HFFc6 (cell line): ENCODE measurements around the gene CELA3B. TPM values are rescaled to one million over a fixed set of nuclear protein-coding genes. Genes with fewer than 3 reads are reported as not detected.

Source experiments
- DNase-seq: peaks from one replicate; pipeline ENCODE4 v3.0.0-alpha.2; 2018
- H3K27ac Mint-ChIP-seq: 2 replicates; pipeline ENCODE4 v1.8.0; 2020; ENCODE audit warnings: mild to moderate bottlenecking, mixed read lengths
- H3K27me3 Mint-ChIP-seq: 2 replicates; pipeline ENCODE4 v1.8.0; 2021; ENCODE audit warnings: mild to moderate bottlenecking, moderate library complexity, mixed read lengths; ENCODE audit not compliant: insufficient read depth
- H3K36me3 Mint-ChIP-seq: 2 replicates; pipeline ENCODE4 v1.8.0; 2021; ENCODE audit warnings: low read depth, mixed read lengths
- H3K4me1 Mint-ChIP-seq: 2 replicates; pipeline ENCODE4 v1.8.0; 2020; ENCODE audit warnings: low read depth, mixed read lengths
- H3K4me3 Mint-ChIP-seq: 2 replicates; pipeline ENCODE4 v1.8.0; 2020; ENCODE audit warnings: mild to moderate bottlenecking, moderate library complexity, mixed read lengths
- H3K9me3 Mint-ChIP-seq: 2 replicates; pipeline ENCODE4 v1.8.0; 2020; ENCODE audit warnings: mild to moderate bottlenecking, mixed read lengths
- total RNA-seq, 6 experiments: library from RNA; stranded (reverse); fragmentation: NEBNext Ultra II Directional; extraction: Animal tissue kit (Norgen Biotek cat#: 25700); gene quantifications; 2 replicates in 1 of 6; 3 replicates in 5 of 6; pipeline ENCODE4 v1.2.3, GENCODE V29; 2021
- TF ChIP-seq, protein P1 (sequence below): fragments of 200-600 bp; sonication (generic); IDR thresholded peaks from 2 replicates; pipeline ENCODE4 v1.5.0; 2021; ENCODE audit warnings: antibody characterized with exemption, mild to moderate bottlenecking

The CELA3B gene
- total RNA-seq, 6 experiments from 2014 or later = not detected

DNA sequence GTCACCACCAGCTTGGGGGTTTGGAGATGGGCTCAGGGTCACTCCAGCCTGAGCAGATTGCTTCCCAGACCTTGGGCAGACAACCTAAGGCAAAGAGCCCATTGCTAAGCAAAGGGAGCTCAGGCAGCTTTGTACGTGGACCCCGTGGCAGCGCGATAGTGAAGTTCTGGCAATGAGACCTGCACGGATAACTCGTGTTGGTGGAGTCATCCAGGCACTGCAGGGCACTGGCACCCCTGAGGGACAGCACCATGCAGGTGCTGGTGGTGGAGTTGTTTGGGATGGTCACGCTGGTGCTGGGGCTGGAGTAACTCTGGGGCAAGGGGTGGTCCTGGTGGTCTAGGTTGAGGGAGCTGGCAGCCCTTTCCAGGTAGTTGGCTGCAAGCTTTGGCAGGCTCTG lies 26.1 kb upstream of the CELA3B start:
- no peak overlapping the region for H3K27ac Mint-ChIP-seq
- H3K9me3 Mint-ChIP-seq = no peaks in the 10 kb centered on the region
- TF ChIP-seq, protein P1, sequence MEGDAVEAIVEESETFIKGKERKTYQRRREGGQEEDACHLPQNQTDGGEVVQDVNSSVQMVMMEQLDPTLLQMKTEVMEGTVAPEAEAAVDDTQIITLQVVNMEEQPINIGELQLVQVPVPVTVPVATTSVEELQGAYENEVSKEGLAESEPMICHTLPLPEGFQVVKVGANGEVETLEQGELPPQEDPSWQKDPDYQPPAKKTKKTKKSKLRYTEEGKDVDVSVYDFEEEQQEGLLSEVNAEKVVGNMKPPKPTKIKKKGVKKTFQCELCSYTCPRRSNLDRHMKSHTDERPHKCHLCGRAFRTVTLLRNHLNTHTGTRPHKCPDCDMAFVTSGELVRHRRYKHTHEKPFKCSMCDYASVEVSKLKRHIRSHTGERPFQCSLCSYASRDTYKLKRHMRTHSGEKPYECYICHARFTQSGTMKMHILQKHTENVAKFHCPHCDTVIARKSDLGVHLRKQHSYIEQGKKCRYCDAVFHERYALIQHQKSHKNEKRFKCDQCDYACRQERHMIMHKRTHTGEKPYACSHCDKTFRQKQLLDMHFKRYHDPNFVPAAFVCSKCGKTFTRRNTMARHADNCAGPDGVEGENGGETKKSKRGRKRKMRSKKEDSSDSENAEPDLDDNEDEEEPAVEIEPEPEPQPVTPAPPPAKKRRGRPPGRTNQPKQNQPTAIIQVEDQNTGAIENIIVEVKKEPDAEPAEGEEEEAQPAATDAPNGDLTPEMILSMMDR = no peak
- peaks cover 13% of the 10 kb centered on the region for H3K27me3 Mint-ChIP-seq
- no peaks in the 10 kb centered on the region for H3K36me3 Mint-ChIP-seq
- no peak overlapping the region for H3K4me3 Mint-ChIP-seq
- H3K4me1 Mint-ChIP-seq = no peaks in the 10 kb centered on the region
- DNase-seq = no peak

DNA sequence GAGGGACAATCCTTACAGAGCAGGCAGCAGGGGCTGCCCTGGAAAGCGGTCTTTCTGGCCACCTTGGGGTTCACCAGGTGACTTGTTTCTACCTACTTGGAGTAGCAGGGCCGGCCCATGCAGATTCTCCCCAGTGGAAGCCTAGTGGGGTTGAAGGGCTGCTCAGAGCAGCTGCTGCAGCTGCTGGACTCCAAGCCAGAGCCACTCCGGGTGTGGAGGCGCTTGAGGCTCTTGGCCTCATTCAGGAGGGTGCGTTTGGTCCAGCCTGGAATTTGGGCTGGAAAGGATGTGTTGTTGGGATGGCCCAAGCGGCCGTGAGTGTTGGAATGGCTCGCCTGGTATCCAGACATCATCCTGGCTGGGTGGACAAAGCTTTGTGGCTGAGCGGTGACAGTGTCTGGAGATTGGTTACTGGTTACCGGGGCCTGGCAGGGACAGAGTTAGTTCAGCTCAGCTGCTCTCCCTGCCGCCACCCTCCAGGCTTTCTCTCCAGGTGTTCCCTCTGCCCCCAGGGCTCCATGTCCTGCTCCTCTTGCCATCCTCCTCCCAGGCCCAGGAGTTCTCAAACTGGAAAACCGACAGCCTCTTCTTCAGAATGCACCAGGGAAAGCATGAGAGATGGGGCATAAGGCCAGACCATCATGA lies 25.5 kb upstream of the CELA3B start:
- peaks cover 13% of the 10 kb centered on the region for H3K27me3 Mint-ChIP-seq
- H3K9me3 Mint-ChIP-seq = no peaks in the 10 kb centered on the region
- H3K4me3 Mint-ChIP-seq = no peak overlapping the region
- H3K27ac Mint-ChIP-seq = no peak overlapping the region
- peaks cover under 1% of the 10 kb centered on the region; the same call in 1 of the 2 replicates for H3K4me1 Mint-ChIP-seq
- DNase-seq = no peak
- H3K36me3 Mint-ChIP-seq = no peaks in the 10 kb centered on the region
- TF ChIP-seq, protein P1 = no peak

DNA sequence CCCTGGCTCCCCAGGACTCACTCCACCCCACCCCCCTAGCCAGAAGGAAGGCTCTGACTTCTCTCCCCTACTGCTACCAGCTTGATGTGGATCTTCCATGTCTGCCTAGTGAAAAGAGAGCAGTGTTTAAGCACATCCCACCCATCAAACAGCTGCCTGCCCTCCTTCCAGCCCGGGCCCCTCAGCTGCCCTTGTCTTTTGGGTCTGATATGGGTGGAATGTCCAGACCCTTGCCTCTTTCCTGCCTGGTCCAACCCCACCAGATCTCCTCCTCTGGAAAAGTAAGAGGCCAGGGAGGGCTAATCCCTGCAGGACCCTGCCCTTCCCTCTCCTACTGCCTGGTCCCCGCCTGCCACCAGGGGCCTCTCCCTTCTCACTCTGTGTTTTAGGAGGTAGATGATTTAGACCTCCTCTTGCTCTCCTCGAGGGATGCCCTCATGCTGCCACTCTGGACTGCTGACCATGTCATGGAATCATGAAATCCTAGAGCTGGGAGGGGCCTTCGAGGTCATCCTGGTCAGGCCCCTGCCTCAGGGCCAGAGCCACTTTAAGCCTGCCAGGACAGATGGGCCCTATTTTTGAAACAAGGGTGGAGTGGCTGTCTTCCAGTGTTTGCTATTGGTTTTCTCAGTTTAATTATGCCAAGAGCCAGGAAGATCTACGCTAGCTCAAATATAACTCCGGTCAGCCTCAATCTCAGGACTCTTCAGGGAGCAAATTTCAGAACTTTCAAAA lies 23.9 kb upstream of the CELA3B start:
- Mint-ChIP-seq H3K36me3 (no peaks in the 10 kb centered on the region), H3K4me3 (no peak overlapping the region), H3K9me3 (no peaks in the 10 kb centered on the region), H3K27ac (no peak overlapping the region), H3K4me1 (peaks cover 9% of the 10 kb centered on the region), H3K27me3 (peaks cover 13% of the 10 kb centered on the region)
- TF ChIP-seq, protein P1 = no peak
- DNase-seq = no peak

DNA sequence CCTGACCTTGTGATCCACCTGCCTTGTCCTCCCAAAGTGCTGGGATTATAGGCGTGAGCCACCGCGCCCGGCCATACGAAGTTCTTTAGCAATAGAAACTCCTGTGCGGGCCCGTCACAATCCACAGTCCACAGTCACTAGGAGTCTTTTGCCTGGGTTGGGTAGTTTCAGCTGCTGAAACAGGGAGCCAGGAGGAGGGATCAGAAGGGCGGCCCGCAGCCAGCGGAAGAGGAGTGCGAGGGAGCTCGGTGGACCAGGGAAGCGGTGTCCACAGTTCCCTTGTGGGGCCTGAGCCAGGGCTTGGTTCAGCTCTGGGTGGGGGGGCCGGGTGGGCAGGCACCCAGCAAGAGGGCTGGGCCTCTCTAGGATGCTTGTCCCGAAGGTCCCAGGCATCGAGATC lies 21.8 kb upstream of the CELA3B start:
- Mint-ChIP-seq H3K36me3 (no peaks in the 10 kb centered on the region), H3K27me3 (peaks cover 8% of the 10 kb centered on the region; the same call in 1 of the 2 replicates), H3K4me3 (no peak overlapping the region), H3K27ac (no peak overlapping the region), H3K4me1 (peaks cover 9% of the 10 kb centered on the region), H3K9me3 (no peaks in the 10 kb centered on the region)
- no peak for DNase-seq
- TF ChIP-seq, protein P1 = no peak

DNA sequence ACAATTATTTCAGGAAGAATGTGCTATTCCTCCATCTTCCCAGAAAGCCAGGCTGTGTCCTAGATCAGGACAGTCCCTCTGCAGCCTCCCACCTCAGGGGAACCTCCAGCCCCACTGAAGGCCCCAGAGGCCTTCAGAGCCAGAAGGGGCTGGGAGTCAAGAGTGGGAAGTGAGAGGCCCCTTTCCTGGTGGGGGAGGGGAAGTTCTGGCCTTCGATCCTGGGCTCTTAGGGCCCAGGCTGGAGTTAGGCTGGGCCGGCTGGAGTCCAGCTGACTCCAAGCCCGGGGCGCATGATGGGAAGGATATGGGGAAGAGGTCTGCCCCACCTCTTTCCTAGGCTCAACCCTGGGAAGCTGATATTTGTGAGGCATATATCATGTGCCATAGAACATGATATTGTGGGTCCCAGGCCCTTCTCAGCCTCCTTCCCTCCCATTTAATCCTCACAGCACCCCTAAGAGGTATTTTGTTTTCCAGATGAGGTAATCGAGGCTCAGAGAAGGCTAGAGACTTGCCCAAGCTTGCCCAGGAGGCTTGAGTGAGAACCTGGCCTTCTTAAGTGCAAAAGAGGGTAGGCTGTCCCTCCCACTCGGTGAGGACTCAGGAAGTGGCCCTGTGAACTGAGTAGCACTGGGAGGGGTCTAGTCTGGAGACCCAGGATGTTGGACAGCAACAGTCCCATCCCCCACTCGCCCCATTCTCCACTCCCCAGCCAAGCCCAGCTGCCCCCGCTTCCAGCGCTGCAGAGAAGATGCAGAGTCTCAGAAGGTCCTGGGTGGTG lies 21.1 kb upstream of the CELA3B start:
- Mint-ChIP-seq H3K27me3 (peaks cover 6% of the 10 kb centered on the region; the same call in 1 of the 2 replicates), H3K4me1 (peaks cover 9% of the 10 kb centered on the region), H3K36me3 (no peaks in the 10 kb centered on the region), H3K27ac (no peak overlapping the region), H3K4me3 (no peak overlapping the region), H3K9me3 (no peaks in the 10 kb centered on the region)
- DNase-seq = no peak
- TF ChIP-seq, protein P1 = no peak
